ENCODE measurements around the gene DNAJA4. TPM values are rescaled to one million over a fixed set of nuclear protein-coding genes. Genes with fewer than 3 reads are reported as not detected.

Gene DNAJA4
- 1.2 and 1.4 TPM in 2 replicates for total RNA-seq

GRCh38 chr15:78264304-78265136, at the start of gene DNAJA4:
Gene DNAJA4, plus strand, starts transcription at chr15:78264562. Its CDS starts 202 bp downstream, at chr15:78264764.

GRCh38 chr15:78234515-78235040, 29.8 kb upstream of the DNAJA4 start, which contains the start of gene ACSBG1:
Gene ACSBG1, minus strand, starts transcription at chr15:78234565. Its CDS starts 64 bp downstream, at chr15:78234501.

GRCh38 chr15:78299101-78299930, 35.0 kb downstream of the DNAJA4 start, which contains the start of gene SKIC8:
Gene SKIC8, minus strand, starts transcription at chr15:78299609. Its CDS starts 3,923 bp downstream, at chr15:78295686.

Other genes with a start within 250 kb of the DNAJA4 start
- 44.6 and 47.5 TPM in 2 replicates for gene TBC1D2B, start 186.9 kb upstream of the DNAJA4 start, total RNA-seq
- gene SH2D7, start 172.0 kb upstream of the DNAJA4 start, total RNA-seq, result not detected in 2 replicates
- 1.1 and 1.8 TPM in 2 replicates for gene CIB2, start 133.1 kb upstream of the DNAJA4 start, total RNA-seq
- gene IDH3A, start 115.2 kb upstream of the DNAJA4 start, total RNA-seq, result 15.8 and 18.5 TPM in 2 replicates
- not detected in 2 replicates for gene ACSBG1, start 30.0 kb upstream of the DNAJA4 start, total RNA-seq
- 68.8 and 77.1 TPM in 2 replicates for gene SKIC8, start 35.0 kb downstream of the DNAJA4 start, total RNA-seq
- gene CRABP1, start 75.8 kb downstream of the DNAJA4 start, total RNA-seq, result not detected in 2 replicates
- 17.9 and 23.8 TPM in 2 replicates for gene IREB2, start 173.7 kb downstream of the DNAJA4 start, total RNA-seq
- gene HYKK, start 243.0 kb downstream of the DNAJA4 start, total RNA-seq, result 1.7 and 1.9 TPM in 2 replicates